ENCODE data around the gene SPRY2. TPM values are rescaled to one million over a fixed set of nuclear protein-coding genes. Genes with fewer than 3 reads are reported as not detected.

Gene SPRY2, protein sequence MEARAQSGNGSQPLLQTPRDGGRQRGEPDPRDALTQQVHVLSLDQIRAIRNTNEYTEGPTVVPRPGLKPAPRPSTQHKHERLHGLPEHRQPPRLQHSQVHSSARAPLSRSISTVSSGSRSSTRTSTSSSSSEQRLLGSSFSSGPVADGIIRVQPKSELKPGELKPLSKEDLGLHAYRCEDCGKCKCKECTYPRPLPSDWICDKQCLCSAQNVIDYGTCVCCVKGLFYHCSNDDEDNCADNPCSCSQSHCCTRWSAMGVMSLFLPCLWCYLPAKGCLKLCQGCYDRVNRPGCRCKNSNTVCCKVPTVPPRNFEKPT
- 11.3 and 14.9 TPM in 2 replicates for total RNA-seq

DNA sequence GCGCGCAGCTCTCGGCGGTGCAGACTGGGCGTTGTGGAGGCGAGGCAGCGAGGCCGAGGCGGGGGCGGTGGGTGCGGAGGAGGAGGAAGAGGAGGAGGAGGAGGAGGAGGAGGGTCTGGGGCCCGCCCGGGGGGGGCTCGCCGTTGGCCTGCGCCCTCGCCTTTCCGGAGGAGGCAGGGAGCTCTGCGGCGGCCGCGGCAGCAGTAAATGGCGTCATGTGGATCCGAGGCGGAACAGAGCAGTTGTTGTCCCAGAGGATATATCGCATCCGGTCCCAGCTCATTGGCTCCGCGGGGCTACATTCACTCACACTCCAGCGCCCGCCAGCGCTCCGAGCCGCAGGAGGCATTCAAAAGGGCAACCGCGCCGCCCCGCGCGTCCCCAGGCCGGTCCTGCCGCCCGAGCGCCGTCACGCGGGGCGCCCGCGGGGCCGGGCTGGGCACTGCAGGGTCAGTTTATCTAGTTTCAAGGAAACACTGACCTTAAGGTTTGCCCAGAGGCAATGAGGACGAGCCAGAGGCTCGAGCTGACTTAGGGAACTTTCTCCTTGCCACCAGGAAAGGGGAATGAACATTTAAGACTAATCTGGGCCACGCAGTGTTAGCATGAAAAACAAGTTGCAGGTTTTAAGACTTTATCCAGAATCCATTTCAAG, at the start of gene SPRY2:
Gene SPRY2 (minus strand): TSS at position 26 of the 655 bp plus-strand sequence. CDS start 3,421 bp downstream, outside the sequence.

